Activated T-helper 1 cell treated with anti-CD3 and anti-CD28 coated beads, Interleukin-12 subunit alpha, Interleukin-12 subunit beta, Interleukin-2, Interleukin-4 antibody, amounts not matched to agents 30 ng/mL and 10 ng/mL and 1 ng/mL, durations not matched to agents 14 hours and 24 hours and 36 hours (primary cell): ENCODE measurements around the gene ANKDD1B. TPM values are rescaled to one million over a fixed set of nuclear protein-coding genes. Genes with fewer than 3 reads are reported as not detected.

Experiments used
- DNase-seq: peaks from one replicate; pipeline ENCODE4 v3.0.0; 2021; ENCODE audit warnings: low spot score
- H3K27ac Mint-ChIP-seq: one replicate; pipeline ENCODE4 v1.8.0; 2021; ENCODE audit warnings: mild to moderate bottlenecking, mixed read lengths
- H3K27me3 Mint-ChIP-seq: one replicate; pipeline ENCODE4 v1.8.0; 2022; ENCODE audit warnings: mild to moderate bottlenecking, moderate library complexity, mixed read lengths; ENCODE audit not compliant: insufficient read depth
- H3K36me3 Mint-ChIP-seq: one replicate; pipeline ENCODE4 v1.8.0; 2021; ENCODE audit warnings: low read depth, mixed read lengths
- H3K4me1 Mint-ChIP-seq: one replicate; pipeline ENCODE4 v1.8.0; 2021; ENCODE audit warnings: low read depth, mixed read lengths
- H3K4me3 Mint-ChIP-seq: one replicate; pipeline ENCODE4 v1.8.0; 2021; ENCODE audit warnings: mild to moderate bottlenecking, moderate library complexity, mixed read lengths
- H3K9me3 Mint-ChIP-seq: one replicate; pipeline ENCODE4 v1.8.0; 2021; ENCODE audit warnings: mixed read lengths
- intact Hi-C: fragments of 100-400 bp; cut with micrococcal nuclease; formaldehyde crosslinking; loops from one replicate; pipeline ENCODE4 v1.15.1; 2024
- total RNA-seq: library from RNA; stranded (reverse); gene quantifications from 2 replicates; pipeline ENCODE4 v1.2.3, GENCODE V29; 2022

Gene ANKDD1B
- total RNA-seq, 1 donor from 2014 or later, result 0.18 TPM

GRCh38 chr5:75653521-75653920 lies 42.3 kb downstream of the ANKDD1B start:
- peaks cover 3% of the 10 kb centered on the region for H3K9me3 Mint-ChIP-seq
- no peak overlapping the region for H3K27ac Mint-ChIP-seq
- H3K4me3 Mint-ChIP-seq, result no peak overlapping the region
- peaks cover 1% of the 10 kb centered on the region for H3K27me3 Mint-ChIP-seq
- intact Hi-C loops, result no loop called here
- H3K36me3 Mint-ChIP-seq, result no peaks in the 10 kb centered on the region
- peaks cover 4% of the 10 kb centered on the region for H3K4me1 Mint-ChIP-seq
- DNase-seq, result no peak

- H3K27me3 Mint-ChIP-seq, result peaks cover 6% of the 10 kb centered on the region
- no peak overlapping the region for H3K27ac Mint-ChIP-seq
- H3K4me3 Mint-ChIP-seq, result no peak overlapping the region
- H3K4me1 Mint-ChIP-seq, result peaks cover 3% of the 10 kb centered on the region
- peaks cover 2% of the 10 kb centered on the region for H3K36me3 Mint-ChIP-seq
- no peaks in the 10 kb centered on the region for H3K9me3 Mint-ChIP-seq
- intact Hi-C loops, result no loop called here
- DNase-seq, result no peak
Observed at GRCh38 chr5:75654693-75655295, 43.5 kb downstream of the ANKDD1B start.

- intact Hi-C loops, result no loop called here
- Mint-ChIP-seq H3K4me1 (peaks cover 13% of the 10 kb centered on the region), H3K27ac (no peak overlapping the region), H3K36me3 (peaks cover 2% of the 10 kb centered on the region), H3K4me3 (no peak overlapping the region), H3K9me3 (no peaks in the 10 kb centered on the region), H3K27me3 (peaks cover 6% of the 10 kb centered on the region)
- DNase-seq, result no peak
Observed at GRCh38 chr5:75656311-75657003, 45.2 kb downstream of the ANKDD1B start.

DNA sequence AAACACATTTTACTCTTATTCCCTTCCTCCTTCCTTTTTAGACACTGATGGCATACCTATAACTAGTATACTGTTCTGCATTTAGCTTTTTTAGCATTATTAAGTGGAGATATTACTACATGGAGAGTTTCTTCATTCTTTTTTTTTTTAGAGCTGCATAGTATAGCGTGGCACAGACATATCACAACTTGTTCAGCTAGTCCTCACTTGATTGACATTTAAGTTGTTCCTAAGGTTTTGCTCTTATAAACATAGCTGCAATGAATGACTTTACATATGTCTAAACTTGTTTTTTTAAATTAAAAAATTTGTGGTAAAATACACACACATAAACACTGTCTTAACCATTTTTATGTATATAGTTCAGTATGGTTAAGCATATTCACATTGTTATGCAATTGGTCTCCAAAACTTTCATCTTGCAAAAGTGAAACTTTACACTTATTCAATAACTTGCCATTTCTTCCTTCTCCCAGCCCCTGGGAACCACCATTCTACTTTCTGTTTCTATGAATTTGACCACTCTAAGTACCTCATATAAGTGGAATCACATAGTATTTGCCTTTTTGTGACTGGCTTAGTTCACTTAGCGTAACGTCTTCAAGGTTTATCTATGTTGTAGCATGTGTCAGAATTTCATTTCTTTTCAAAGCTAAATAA lies 48.7 kb downstream of the ANKDD1B start:
- intact Hi-C loops, result loop anchor here (10.0 kb wide), 2 partner anchors 715 to 885 kb away; no protein-coding TSS in a partner anchor
- H3K4me1 Mint-ChIP-seq, result peaks cover 13% of the 10 kb centered on the region
- H3K9me3 Mint-ChIP-seq, result no peaks in the 10 kb centered on the region
- peaks cover 6% of the 10 kb centered on the region for H3K27me3 Mint-ChIP-seq
- no peak overlapping the region for H3K27ac Mint-ChIP-seq
- no peak for DNase-seq
- H3K36me3 Mint-ChIP-seq, result peaks cover 2% of the 10 kb centered on the region
- H3K4me3 Mint-ChIP-seq, result no peak overlapping the region

GRCh38 chr5:75660678-75661465 lies 49.6 kb downstream of the ANKDD1B start:
- no peak overlapping the region for H3K27ac Mint-ChIP-seq
- H3K4me3 Mint-ChIP-seq, result no peak overlapping the region
- no peaks in the 10 kb centered on the region for H3K9me3 Mint-ChIP-seq
- peaks cover 9% of the 10 kb centered on the region for H3K27me3 Mint-ChIP-seq
- peaks cover 13% of the 10 kb centered on the region for H3K4me1 Mint-ChIP-seq
- peaks cover 2% of the 10 kb centered on the region for H3K36me3 Mint-ChIP-seq
- DNase-seq, result no peak
- intact Hi-C loops, result loop anchor here (10.0 kb wide), 2 partner anchors 716 to 884 kb away; no protein-coding TSS in a partner anchor

- Mint-ChIP-seq H3K27ac (no peak overlapping the region), H3K4me3 (no peak overlapping the region), H3K4me1 (peaks cover 13% of the 10 kb centered on the region), H3K9me3 (no peaks in the 10 kb centered on the region), H3K36me3 (peaks cover 2% of the 10 kb centered on the region), H3K27me3 (peaks cover 7% of the 10 kb centered on the region)
- DNase-seq, result no peak
- intact Hi-C loops, result loop anchor here (10.0 kb wide), 2 partner anchors 717 to 883 kb away; no protein-coding TSS in a partner anchor
Observed at GRCh38 chr5:75662061-75662460, 50.8 kb downstream of the ANKDD1B start.

DNA sequence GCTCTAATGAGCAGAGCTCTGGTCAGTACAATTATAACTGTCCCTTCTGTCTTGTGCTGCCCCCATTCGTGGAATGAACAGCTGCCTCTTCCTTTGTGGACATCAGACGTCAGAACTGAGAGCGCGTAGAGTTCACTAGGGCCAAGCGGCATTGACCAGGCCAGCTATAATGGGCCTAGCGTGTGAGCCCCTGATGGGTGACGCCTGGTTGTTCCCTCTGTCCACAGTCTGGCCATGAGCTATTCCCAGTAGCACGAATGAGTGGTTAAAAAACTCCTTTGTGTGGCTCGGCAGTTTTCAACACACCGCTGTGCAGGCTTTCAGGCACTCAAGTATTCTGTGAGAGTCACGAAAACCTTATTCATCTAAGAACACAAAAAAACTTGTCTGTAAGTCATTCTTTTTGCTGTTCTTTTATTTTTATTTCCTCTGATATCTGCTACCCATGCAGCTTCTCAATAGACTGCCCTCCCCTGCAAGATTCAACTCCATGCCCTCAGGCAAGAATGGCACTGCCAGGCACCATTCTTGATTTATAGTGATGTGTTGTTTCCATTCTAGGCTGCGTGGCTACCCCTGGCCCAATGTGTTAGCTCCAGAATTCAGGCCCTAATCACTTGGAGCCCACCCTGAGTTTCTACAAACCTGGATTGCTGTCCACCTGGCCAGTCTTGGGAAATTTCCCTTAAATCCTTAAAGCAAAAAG lies 52.5 kb downstream of the ANKDD1B start:
- Mint-ChIP-seq H3K27ac (no peak overlapping the region), H3K36me3 (peaks cover 2% of the 10 kb centered on the region), H3K4me1 (peaks cover 22% of the 10 kb centered on the region), H3K9me3 (no peaks in the 10 kb centered on the region), H3K27me3 (peaks cover 7% of the 10 kb centered on the region), H3K4me3 (no peak overlapping the region)
- DNase-seq, result no peak
- intact Hi-C loops, result loop anchor here (10.0 kb wide), 2 partner anchors 719 to 881 kb away; no protein-coding TSS in a partner anchor

DNA sequence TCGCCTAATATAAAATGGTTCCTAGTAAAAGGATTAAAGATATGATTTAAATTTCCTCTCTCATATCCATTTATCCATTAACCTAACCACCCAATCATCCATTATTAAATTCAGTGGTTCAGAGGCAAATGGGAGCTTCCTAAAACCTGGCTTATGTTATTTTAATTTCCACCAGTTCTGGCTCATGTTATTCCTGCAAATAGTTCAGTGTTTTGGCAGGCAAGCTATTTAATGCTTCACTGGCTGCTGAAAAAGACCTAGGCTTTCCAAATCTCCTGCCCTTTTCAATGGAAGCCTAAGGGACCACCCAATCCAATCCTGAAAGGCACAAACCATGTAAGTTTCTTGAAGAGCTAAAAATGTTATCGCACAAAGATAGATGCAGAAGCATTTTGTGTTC lies 53.7 kb downstream of the ANKDD1B start:
- DNase-seq, result no peak
- peaks cover 30% of the 10 kb centered on the region for H3K4me1 Mint-ChIP-seq
- H3K36me3 Mint-ChIP-seq, result no peaks in the 10 kb centered on the region
- intact Hi-C loops, result loop anchor here (5.0 to 10.0 kb wide), 3 partner anchors 613 to 880 kb away; partner anchors contain the start of gene GCNT4
- no peaks in the 10 kb centered on the region for H3K9me3 Mint-ChIP-seq
- peaks cover 3% of the 10 kb centered on the region for H3K27me3 Mint-ChIP-seq
- no peak overlapping the region for H3K4me3 Mint-ChIP-seq
- no peak overlapping the region for H3K27ac Mint-ChIP-seq

- DNase-seq, result no peak
- no peak overlapping the region for H3K27ac Mint-ChIP-seq
- H3K27me3 Mint-ChIP-seq, result peaks cover 3% of the 10 kb centered on the region
- intact Hi-C loops, result loop anchor here (5.0 to 10.0 kb wide), 3 partner anchors 614 to 878 kb away; partner anchors contain the start of gene GCNT4
- peaks cover 36% of the 10 kb centered on the region for H3K4me1 Mint-ChIP-seq
- no peaks in the 10 kb centered on the region for H3K9me3 Mint-ChIP-seq
- H3K4me3 Mint-ChIP-seq, result no peak overlapping the region
- peaks cover 4% of the 10 kb centered on the region for H3K36me3 Mint-ChIP-seq
Observed at GRCh38 chr5:75666801-75667200, 55.5 kb downstream of the ANKDD1B start.

DNA sequence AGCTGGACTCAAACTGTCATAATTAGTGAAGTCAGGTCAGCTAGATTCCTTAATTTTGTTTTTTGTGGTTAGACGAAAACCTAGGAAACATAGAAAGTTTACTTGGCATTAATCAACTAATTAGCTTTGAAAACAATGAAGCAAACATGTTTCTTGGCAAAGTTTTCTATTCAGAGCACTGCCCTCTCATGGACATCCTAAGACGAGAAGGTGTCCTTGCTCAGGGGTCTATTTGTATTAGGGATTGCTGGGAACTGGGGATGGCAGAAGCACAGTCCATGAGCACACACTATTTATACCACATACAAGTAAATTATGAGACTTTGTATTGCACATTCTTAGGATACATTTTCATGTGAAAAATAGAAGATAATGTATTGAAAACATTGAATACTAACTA lies 56.3 kb downstream of the ANKDD1B start:
- DNase-seq, result no peak
- intact Hi-C loops, result loop anchor here (5.0 to 10.0 kb wide), 3 partner anchors 615 to 877 kb away; partner anchors contain the start of gene GCNT4
- no peak overlapping the region for H3K4me3 Mint-ChIP-seq

GRCh38 chr5:75668445-75668844 lies 57.2 kb downstream of the ANKDD1B start:
- no peak for DNase-seq
- intact Hi-C loops, result loop anchor here (5.0 to 10.0 kb wide), 3 partner anchors 616 to 876 kb away; partner anchors contain the start of gene GCNT4
- peak overlapping the region; percentile 79 for H3K4me3 Mint-ChIP-seq
- H3K36me3 Mint-ChIP-seq, result peaks cover 16% of the 10 kb centered on the region
- H3K4me1 Mint-ChIP-seq, result peaks cover 36% of the 10 kb centered on the region
- peaks cover 3% of the 10 kb centered on the region for H3K27me3 Mint-ChIP-seq
- H3K9me3 Mint-ChIP-seq, result no peaks in the 10 kb centered on the region
- H3K27ac Mint-ChIP-seq, result peak overlapping the region; percentile 91

More for the DNA sequence above, 56.3 kb downstream of the ANKDD1B start:
- peaks cover 3% of the 10 kb centered on the region for H3K27me3 Mint-ChIP-seq
- peaks cover 12% of the 10 kb centered on the region for H3K36me3 Mint-ChIP-seq
- no peaks in the 10 kb centered on the region for H3K9me3 Mint-ChIP-seq
- H3K27ac Mint-ChIP-seq, result no peak overlapping the region
- H3K4me1 Mint-ChIP-seq, result peaks cover 36% of the 10 kb centered on the region
